NCI-H82 treated with DMSO at 0.1 percent for 48 hours (cell line): ENCODE measurements around the gene STYXL1.
A peak's percentile ranks its signal among the peaks of the same experiment; 100 is the strongest.

ENCODE experiments used
- DNase-seq: peaks from one replicate; lab custom pipeline; 2025; ENCODE audit not compliant: unreplicated experiment; lab: John Stamatoyannopoulos, UW

The STYXL1 gene

DNA sequence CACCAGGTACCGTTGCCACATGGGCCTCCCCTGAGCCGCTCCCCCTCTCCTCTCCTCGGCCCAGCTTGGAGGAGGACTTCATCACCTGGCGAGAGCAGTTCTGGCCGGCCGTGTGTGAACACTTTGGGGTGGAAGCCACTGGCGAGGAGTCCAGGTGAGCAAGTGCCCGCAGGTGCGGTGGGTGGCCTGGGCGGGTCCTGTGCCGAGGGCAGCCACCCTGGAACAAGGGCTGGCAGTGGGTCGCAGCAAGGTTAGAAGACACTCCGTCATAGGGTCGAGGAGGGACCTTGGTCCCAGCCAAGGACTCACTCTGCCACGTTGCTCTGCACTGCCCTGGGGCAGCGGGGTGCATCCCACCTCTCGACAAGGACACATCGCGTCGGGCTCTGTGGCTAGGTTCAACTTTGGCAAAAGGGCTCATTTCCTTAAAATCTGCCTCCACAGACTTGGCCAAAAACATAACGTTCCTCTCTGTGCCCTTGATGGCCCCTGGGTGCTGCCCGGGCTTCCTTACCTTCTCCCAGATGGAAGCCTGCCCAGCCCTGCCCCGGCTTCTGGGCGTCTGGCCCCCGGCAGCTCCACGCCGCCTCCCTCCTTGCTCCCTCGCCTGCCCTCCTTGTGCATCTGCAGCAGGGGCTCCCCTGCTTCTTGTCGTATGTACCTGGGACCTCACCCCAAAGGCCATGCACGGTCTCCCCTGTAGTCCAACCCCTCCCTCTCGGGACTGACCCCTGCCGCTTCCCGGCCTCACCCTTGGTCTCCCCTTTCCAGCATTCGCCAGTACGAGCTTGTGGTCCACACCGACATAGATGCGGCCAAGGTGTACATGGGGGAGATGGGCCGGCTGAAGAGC, 66.1 kb downstream of the STYXL1 start:
- DNase-seq = no peak

DNA sequence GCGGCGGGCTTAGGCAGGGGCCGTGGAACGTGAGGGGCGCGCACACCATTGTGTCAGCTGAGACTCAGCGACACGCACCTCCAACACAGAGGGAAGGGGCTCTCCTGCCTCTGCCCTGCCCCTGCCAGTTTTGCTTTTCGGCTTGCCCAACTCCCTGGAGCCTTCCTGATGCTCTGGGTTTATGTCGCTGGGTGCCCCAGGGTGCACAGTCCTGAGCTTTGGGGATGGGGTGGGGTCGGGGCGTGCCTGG, 66.7 kb downstream of the STYXL1 start:
- DNase-seq = no peak

DNA sequence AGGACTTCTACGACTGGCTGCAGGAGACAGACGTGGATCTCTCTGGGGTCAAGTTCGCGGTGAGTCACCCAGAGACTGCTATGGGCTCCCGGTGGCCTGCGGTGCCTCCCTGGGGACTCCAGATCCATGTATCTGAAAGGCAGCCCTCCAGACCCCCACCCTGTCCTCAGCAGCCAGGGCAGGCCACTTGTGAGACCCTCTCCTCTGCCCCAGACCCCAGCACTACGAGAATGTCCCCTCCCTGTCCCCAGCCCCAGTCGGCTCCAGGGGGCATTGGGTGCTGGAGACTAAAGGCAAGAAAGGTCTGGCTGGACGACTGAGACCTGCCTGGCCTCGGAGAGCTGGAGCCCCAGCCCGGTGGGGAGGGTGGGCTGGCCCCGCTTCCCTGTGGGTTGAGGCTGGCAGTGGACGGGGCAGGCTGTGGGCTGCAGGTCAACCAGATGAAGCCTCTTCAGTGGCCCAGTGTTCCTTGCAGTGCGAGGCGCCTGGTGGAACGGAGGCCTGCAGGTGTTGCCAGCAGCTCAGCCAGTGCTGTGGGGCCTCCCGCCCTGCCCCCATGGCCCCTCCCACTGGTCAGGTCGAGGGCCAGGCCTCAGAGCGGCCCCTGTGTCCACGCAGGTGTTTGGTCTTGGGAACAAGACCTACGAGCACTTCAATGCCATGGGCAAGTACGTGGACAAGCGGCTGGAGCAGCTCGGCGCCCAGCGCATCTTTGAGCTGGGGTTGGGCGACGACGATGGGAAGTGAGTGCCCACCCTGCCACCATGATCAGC, 67.2 kb downstream of the STYXL1 start:
- no peak for DNase-seq

DNA sequence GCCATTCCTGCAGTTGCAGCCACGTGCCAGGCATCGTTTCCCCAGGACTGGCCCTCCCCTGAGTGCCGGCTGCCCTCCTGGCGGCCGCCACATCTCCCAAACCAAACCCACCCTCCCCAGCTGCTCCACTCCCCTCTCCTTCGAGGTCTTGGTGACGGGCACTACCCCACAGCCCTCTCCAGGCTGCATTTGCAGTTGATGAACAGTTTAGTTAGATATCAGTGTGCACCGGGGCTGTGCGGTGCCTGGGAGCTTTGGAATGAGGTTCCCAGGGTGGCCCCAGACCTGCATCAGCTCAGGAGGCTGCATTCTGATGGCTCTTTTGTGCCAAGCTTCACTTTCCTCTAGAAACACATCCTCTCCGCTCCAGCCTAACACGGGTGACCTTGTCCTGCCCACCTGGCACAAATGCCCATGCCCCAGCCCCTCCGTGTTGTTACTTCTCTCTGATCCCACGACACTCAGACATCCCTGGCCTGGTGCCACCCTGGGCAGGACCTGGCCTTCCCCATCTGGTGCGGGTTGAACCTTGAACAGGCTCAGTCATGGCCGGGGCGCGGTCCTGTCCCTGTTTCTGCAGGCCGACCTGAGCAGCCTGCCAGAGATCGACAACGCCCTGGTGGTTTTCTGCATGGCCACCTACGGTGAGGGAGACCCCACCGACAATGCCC, 67.9 kb downstream of the STYXL1 start:
- DNase-seq = no peak

DNA sequence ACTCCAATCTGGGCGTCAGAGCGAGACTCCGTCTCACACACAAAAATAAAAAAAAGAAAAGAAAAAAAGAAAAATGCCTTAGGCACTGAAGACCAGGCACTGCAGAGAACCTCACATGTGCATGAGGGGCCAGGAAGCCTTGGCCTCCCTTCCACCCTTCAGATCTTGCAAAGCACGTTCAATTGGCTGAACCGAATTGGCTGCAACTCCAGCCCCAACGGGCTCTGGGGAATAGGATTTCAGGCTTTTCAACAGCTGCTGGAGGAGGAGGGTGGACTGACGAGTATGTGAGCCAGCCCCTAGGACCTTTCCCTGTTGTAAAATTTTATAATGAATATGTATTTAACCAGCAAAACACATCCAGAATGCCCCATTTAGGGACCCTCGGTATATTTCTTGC, 70.1 kb downstream of the STYXL1 start:
- DNase-seq = peak; percentile 36

DNA sequence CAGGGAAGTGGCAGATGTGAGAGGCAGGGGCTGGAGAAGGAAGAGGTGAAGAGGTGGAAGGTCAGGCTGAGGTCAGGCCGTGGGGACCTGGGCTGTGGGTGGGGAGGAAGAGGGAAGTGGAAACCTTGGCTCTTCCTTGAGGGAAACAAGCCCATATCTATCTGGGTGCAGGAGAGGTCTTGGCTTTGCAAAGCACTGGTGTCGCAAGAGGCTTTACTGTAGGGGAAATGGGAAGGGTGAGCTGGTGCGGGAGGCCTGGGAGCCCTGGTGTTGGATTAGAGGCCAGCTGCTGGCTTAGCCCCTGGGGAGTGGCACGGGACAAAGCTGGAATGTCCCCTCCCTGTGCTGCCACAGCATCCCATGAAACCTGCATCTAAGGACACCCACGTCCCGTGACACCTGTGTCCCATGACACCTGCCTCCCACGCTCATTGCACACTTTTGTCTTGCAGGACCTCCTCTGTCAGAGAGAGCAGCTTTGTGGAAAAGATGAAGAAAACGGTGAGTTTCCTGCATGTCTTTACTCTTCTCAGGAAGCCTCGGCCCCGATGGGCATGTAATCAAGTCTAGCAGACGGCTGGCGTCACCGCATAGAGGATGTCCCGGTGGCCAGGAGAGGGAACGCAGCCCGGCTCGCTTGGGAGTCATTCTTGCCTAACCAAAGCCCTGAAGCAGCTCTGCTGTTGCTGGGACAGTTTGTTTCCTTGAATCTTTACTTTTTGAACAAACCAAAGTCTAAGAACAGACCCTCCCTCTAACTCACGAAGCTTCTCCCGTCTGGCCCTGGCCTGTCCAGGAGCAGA, 75.6 kb downstream of the STYXL1 start:
- no peak for DNase-seq

DNA sequence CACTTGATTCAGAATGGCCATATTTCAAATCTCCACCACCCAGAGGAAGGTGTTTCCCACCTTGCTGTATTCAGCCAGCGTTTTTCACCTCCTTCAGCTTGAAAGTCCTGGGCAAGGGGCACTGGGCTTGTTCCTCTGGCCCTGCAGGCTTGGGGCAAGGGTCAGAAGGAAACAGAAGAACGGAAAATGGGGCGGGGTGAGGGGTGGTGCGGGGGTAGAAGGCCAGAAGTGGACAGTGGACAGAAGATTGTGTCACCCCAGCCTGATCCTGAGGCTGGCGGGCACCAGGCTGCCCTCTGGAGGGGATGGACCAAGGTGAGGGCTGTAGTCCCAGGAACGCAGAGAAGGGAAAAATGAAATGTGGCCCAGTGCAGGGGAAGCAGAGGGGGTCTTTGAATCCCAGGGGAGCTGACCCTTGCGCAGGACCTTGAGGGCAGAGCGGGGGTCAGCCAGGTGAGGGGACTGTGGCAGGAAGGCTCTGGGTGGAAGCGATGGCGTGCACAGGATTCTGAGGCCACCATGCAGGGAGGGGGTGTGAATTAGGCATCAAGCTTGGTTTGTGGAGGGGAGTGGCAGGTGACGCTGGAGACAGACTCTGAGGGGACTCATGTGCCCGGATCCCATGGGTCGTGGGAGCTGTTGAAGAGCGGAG, 76.4 kb downstream of the STYXL1 start:
- no peak for DNase-seq

DNA sequence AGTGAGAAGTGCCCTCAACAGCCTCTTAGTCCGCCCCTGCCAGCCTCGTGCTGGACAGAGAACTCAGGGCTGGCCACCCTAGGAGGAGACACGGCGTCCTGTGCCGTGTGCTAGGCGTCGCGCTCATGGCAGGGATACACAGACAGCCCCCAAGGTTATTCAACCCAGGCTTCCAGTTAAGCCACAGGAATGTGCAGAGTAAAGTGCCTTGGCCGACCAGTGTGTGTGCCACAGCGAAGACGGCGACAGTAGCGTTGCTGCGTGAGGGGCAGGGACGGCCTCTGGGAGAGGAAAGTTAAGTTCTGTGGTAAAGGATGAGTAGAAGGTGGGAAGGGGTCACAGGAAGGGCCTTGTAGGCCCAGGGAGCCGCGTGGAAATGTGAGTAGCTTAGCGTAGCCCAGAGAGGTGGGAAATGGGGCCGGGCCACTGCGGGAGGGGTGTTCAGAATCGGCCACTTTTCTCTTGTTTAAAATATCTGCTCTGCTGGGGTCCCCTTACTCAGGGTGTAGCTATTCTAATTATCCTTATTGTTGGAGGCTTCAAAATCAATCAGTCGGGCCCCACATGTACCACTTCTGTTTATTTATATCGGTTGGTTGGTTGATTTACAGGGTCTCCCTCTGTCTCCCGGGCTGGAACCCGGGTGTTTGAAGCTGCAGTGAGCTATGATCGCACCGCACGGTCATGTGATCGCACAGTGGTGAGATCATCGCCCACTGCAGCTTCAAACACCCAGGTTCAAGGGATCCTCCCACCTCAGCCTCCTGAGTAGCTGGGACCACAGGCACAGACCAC, 77.9 kb downstream of the STYXL1 start:
- no peak for DNase-seq

DNA sequence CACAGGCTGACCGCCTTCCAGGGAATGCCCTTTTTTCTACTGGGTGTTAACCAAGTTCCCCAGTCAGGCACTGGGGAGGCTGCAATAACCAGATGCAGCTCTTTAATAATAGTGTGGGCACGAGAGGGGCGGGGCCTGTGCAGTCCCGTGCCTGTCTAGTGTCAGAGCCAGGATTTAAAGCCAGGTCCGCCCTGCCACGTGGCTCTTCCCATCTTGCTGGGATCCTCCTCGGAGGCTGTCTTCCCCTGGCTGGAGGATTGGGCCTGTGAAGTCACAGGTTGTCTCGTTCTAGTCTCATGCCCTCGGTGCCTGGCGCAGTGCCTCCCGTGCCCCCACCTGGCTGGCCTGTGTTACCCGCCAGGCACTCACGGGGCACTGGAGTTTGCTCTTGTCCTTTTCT, 78.6 kb downstream of the STYXL1 start:
- no peak for DNase-seq

DNA sequence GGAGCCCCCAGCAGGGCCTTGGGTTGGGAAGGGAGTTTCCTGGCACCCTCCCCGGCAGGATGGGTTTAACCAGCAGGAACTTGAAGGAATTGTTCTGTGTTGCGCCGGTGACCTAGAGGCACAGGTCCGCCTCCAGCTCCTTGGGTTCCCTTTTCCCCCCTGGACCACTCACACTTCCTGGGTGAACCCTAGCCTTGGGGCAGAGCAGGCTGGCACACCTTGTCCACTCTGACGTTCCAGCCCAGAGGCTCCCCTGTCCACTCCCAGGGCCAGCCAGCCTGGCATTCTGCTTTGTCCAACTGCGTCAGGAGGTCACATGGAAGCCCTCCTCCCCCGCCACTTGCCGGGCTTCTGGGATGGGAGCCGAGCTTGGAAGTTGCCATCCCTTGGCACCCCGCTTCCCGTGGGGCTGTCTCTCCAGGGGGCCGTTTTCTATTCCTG, 79.2 kb downstream of the STYXL1 start:
- no peak for DNase-seq

DNA sequence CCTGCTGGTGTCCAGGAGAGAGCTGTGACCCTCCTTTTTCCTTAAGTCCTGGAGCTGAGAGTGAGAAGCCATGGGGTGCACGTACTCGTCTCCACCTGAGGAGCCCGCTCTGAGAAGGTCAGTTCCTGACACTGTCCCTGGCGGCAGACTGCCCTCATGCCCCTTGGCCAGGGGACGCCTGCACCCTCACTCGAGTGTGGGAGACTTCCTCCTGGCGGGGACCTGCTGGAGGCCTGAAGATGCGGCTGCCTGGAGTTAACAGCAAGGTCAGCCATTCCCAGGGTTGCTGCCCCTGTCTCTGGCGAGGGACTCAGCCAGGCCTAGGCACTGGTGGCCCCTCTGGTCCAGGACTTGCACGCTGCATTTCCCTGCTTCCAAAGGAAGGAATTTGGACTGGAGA, 79.8 kb downstream of the STYXL1 start:
- DNase-seq = no peak

DNA sequence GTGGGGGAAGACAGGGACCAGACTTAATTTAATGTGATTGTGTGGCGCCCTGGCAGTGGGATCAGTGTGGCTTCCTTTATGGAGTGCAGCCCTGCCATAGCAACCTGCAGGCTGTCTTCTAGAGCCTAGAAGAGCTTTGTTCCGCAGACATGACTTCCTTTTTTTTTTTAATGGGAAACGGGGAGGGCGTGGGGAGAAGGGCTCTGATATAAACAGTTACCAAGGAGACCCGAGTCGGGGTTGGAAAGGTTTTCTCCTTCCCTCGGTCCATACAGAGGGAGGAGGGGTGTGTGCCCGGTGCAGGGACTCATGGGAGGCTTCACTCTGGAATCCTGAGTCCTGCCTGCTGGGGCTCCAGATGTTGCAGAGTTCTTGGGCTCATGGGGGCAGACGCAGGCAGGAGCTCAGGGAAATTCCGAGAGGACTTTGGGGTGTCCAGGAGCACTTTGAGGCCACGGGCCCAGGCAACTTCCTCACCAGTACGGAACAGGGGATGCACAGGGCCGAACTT, 80.3 kb downstream of the STYXL1 start:
- no peak for DNase-seq

DNA sequence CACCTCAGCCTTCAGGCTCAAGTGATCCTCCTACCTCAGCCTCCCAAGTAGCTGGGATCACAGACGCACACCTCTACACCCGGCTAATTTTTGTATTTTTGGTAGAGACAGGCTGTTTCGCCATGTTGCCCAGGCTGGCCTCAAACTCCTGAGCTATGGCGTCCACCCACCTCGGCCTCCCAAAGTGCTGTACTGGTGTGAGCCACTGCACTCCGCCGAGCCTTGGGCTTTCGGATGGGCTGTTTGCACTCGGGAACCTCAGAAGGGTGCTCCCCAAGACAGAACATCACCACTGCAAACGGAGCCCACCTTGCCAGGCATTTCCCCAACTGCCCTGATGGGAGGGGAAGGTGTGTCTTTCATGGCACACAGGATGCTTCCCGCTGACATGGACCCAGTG, 80.7 kb downstream of the STYXL1 start:
- DNase-seq = no peak

DNA sequence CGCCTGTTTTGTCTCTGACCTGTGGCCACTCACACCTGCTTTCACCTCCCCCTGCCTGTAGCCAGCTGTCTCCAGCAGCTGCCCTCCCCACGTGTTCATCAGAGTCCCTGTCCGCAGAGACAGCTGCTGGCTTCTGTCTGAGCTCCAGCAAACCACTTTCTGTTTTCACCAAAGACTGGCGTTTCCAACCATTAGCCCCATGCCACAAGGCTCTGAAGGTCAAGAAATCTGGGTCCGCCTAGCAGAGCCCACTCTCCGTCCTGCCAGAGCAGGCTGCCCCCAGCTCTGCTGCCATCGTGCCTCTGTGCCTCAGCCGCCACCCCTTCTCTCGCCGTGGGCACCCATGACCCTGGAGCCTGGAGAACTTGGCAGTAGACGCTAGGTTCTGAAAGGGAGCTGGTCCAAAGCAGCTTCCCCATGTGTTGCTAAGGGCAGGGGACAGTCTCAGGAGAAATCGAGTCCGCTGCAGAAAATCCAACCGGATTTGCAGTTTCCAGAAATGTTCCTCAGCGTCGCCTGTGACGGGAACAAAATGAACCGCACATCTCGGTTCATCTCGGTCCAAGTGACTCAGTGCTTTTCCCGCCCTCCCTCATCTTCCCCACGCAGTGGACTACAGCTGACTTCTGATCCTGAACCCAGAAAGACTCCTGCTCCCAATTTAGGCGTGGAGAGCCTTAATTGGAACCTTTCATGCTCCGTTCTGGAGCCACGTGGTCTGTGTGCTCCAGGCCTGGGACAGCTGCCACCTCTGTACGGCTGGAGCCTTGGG, 81.4 kb downstream of the STYXL1 start:
- DNase-seq = no peak

DNA sequence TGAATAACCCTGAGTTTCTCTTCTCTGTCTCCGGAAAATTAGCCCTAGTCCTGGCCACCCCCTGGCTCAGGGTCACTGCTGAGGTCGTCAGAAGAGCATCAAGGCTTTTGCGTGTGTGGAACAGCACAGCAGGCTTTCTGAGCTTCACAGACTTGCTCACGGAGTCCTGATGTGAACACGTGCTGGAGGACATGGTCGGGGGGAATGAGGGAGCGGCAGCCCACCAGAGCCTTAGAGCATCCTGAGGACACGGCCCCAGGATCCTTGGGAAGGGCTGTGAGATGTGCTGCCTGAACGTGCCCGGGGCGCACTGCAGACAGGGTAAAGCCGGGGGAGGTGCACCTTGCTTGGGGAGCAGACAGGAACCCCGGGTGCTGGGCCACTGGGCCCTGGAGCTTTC, 82.2 kb downstream of the STYXL1 start:
- DNase-seq = no peak

DNA sequence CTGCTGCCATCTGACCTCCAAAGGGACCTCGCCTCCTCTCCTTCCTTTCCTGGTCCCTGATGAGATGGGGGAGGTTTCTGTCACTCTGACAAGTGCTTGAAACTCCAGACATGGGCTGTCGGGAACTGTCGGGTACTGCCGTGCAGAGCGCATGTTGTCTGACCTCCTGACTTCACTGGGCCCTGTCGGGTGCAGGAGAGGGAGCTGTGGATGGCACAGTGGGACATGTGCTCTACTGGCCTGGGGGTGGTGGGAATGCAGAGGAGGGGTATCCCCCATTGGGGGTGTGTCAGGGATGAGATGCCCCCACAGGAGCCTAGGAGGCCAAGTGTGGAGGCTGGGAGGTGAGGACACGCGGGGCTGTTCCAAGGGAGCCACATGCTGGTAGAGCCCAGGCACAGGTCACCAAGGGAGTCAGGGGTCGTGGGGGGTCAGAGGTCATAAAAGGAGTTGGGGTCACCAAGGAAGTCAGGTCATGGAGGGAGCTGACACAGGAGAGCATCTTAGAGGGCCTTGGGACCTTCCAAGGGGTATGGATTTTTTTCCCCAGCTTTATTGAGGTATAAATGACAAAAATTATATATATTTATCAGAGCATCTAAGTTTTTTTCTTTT, 84.3 kb downstream of the STYXL1 start:
- DNase-seq = no peak

DNA sequence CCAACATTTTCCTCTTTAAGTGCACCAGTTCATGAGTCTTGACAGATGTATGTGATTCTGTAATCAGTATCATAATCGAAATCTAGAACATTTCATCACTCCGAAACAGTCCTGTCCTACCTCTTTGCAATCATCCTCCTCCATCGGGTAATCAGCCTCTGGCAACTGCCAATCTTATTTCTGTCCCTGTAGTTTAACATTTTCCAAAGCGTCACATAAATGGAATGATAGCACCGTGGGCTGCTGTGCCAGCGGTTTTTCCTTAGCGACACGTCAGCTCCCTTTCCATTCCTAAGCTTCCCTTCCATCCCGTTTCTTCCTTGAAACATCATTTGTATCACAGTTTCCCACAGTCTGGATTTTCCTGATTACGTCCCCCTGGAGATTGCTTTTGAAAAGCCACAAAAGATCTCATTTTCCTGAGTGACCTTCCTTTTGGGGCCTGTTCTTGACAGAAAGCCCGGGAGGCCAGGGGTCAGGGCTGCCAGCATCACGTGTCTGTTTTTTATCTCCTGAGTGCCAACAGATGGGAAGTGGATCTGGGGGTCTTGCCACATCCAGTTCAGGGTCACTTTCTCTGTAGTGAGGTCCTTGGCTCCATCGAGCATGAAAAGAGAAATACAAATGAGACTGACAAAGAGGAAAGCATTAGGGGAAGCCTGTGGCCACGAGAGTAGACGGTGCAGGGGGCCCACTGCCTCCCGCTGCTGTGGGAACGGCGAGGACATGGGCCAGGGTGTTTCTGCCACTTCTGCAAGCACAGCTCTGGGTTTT, 85.0 kb downstream of the STYXL1 start:
- DNase-seq = no peak

DNA sequence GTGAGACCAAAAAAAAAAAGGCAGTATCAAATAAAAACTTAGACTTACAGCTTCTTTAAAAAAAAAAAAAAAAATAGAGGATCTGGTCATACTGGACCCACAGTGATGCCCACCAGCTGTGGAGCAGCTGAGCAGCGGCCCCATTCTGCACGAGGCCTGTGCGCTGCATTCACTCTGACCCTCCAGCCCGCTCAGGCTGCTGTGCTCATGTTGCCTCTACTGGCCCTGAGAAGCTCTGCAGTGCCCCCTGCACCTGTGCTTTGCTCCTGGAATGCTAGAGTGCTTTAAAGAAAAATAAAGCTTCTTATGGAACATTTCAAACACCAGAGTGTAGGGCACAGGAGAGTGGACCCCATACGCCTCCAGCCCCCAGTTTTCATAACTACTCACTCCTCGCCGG, 86.6 kb downstream of the STYXL1 start:
- DNase-seq = no peak
